GM18873 (cell line): Measurements from ENCODE around the gene CREBRF.
A peak's percentile ranks its signal among the peaks of the same experiment; 100 is the strongest.
"Not testable (repeated sequence)": the region's sequence is repeated elsewhere in the genome, so short reads cannot be mapped to it uniquely, and the experiment has no call there.

Source experiments
- ATAC-seq: cut with Tn5 transposase; IDR thresholded peaks from one replicate; pipeline ENCODE4 v1.9.1; 2021; ENCODE audit warnings: mild to moderate bottlenecking, moderate library complexity, moderate number of reproducible peaks; ENCODE audit not compliant: unreplicated experiment, low FRiP score

The CREBRF gene

GRCh38 chr5:173055983-173056782 is at the start of gene CREBRF:
Gene CREBRF, plus strand, starts transcription at chr5:173056352. Its CDS starts 24,424 bp downstream, at chr5:173080776.
- ATAC-seq = peak; percentile 69

- no peak for ATAC-seq
Observed at GRCh38 chr5:173010021-173010420, 46.1 kb upstream of the CREBRF start.

GRCh38 chr5:173010547-173011464 is 45.3 kb upstream of the CREBRF start:
- no peak for ATAC-seq

- no peak for ATAC-seq
Observed at GRCh38 chr5:173011566-173011965, 44.6 kb upstream of the CREBRF start.

GRCh38 chr5:173012882-173013281 is 43.3 kb upstream of the CREBRF start:
- no peak for ATAC-seq

GRCh38 chr5:173014671-173015070 is 41.5 kb upstream of the CREBRF start:
- ATAC-seq = no peak

GRCh38 chr5:173015192-173015591 is 41.0 kb upstream of the CREBRF start:
- no peak for ATAC-seq

- no peak for ATAC-seq
Observed at GRCh38 chr5:173015598-173016455, 40.3 kb upstream of the CREBRF start.

- ATAC-seq = no peak
Observed at GRCh38 chr5:173016598-173017046, 39.5 kb upstream of the CREBRF start.

GRCh38 chr5:173017087-173017486 is 39.1 kb upstream of the CREBRF start:
- not testable (repeated sequence) for ATAC-seq

- no peak for ATAC-seq
Observed at GRCh38 chr5:173018358-173018757, 37.8 kb upstream of the CREBRF start.

- no peak for ATAC-seq
Observed at GRCh38 chr5:173020154-173020581, 36.0 kb upstream of the CREBRF start.

GRCh38 chr5:173020643-173021042 is 35.5 kb upstream of the CREBRF start:
- no peak for ATAC-seq

- ATAC-seq = no peak
Observed at GRCh38 chr5:173025651-173026050, 30.5 kb upstream of the CREBRF start.

GRCh38 chr5:173027905-173028304 is 28.2 kb upstream of the CREBRF start:
- ATAC-seq = no peak

- ATAC-seq = no peak
Observed at GRCh38 chr5:173028811-173029327, 27.3 kb upstream of the CREBRF start.

- ATAC-seq = no peak
Observed at GRCh38 chr5:173029499-173029921, 26.6 kb upstream of the CREBRF start.

- ATAC-seq = not testable (repeated sequence)
Observed at GRCh38 chr5:173032096-173032495, 24.1 kb upstream of the CREBRF start.

GRCh38 chr5:173032730-173033129 is 23.4 kb upstream of the CREBRF start:
- ATAC-seq = no peak

- no peak for ATAC-seq
Observed at GRCh38 chr5:173033923-173034322, 22.2 kb upstream of the CREBRF start.
